GM12801 (cell line): ENCODE measurements around the gene VAMP3.

Experiments used
- CTCF ChIP-seq: IDR thresholded peaks from one replicate; pipeline ENCODE4 v1.5.1; 2011; ENCODE audit warnings: control low read depth; ENCODE audit not compliant: insufficient read length; ENCODE audit errors: extremely low read depth

Gene VAMP3

GRCh38 chr1:7795406-7795805 is 24.3 kb downstream of the VAMP3 start:
- TF ChIP-seq CTCF = no peak

GRCh38 chr1:7805460-7805859 is 34.4 kb downstream of the VAMP3 start:
- TF ChIP-seq CTCF = no peak

- no peak for TF ChIP-seq CTCF
Observed at GRCh38 chr1:7808253-7808844, 37.3 kb downstream of the VAMP3 start.

DNA sequence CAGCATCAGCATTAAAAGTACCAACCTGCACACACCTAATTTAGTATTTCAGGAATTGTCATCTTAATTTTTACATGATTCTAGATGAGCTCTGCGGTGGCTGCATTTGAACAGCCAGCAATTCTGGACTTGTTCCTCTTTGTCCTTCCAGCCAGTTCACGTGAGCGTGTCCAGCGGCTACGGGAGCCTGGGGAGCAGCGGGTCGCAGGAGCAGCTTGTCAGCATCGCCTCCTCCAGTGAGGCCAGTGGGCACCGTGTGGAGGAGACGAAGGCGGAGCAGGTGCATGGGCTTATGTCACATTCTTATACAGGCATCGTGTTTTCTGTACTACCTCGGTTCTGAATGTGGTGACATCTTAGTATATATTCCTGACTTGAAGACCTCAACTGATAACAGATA is 38.6 kb downstream of the VAMP3 start:
- TF ChIP-seq CTCF = no peak

DNA sequence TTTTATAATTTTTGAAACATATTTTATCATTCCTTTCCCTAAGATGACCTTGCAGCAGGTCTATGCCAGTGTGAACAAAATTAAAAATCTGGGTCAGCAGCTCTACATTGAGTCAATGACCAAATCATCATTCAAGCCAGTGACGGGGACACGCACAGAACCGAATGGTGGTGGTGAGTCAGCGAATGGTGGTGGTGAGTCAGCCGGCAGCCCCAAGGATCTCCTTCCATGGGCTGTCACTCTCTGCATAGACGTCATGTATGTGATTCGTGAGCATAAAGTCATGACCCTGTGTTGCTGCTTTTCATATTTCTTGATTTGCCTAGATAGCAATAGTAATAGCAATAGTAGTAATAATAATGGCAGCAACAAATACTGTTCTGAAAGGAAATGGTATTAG is 39.3 kb downstream of the VAMP3 start:
- TF ChIP-seq CTCF = no peak

DNA sequence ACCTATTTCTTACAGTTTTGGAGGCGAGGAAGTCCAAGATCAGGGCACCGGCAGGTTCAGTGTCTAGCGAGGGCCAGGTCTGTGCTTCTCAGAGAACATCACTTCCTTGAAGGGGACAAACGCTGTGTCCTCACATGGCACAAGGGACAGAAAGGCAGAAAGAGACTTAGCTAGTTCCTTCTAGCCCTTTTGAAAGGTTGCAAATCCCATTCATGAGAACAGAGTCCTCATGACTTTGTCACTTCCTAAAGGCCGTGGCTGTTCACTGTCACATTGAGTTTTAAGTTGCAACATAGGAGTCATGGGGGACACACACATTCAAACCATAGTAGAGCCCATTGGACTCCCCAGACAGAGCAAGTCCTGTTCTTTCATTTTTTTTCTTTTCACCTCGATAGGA is 40.4 kb downstream of the VAMP3 start:
- TF ChIP-seq CTCF = no peak

DNA sequence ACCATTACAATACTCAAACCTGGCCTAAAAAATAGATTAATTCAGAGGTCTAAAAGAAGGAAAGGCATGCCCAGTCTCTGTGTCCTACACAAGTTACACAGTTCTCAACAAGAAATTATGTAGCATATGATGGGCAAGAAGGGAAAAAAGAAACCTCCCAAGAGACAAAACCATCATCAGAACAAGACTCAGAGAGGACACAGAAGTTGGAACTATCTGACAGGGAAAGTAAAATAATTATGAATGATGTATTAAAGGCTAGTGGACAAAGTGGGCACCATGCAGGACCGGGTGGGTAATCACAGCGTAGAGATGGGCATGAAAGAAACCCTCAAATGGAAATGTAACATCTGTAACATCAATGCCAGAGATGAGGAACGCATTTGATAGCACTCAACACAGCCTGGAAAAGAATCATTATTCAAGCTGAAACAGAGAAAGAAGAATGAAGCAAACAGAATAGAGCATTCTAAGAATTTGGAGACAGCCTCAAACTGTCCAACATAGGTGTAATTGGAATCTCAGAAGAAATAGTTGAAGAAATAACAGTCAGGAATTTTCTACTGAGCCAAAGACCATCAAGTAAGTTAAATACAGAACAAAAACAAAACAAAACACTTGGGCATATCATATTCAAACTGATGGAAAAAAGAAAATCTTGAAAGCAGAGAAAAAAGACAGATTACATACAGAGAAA is 42.7 kb downstream of the VAMP3 start:
- no peak for TF ChIP-seq CTCF

- TF ChIP-seq CTCF = no peak
Observed at GRCh38 chr1:7821282-7821681, 50.2 kb downstream of the VAMP3 start.
